Nephron progenitor cell (in vitro differentiated cells): Measurements from ENCODE around the gene SLBP.

Experiments
- DNase-seq: peaks from one replicate; pipeline ENCODE4 v3.0.0; 2021
- H3K27ac Mint-ChIP-seq: 2 replicates; pipeline ENCODE4 v1.8.0; 2021; ENCODE audit warnings: mild to moderate bottlenecking, moderate library complexity, mixed read lengths
- H3K27me3 Mint-ChIP-seq: 2 replicates; pipeline ENCODE4 v1.8.0; 2021; ENCODE audit warnings: mild to moderate bottlenecking, low read depth, mixed read lengths; ENCODE audit not compliant: poor library complexity
- H3K36me3 Mint-ChIP-seq: 2 replicates; pipeline ENCODE4 v1.8.0; 2021; ENCODE audit warnings: low read depth, mixed read lengths
- H3K4me1 Mint-ChIP-seq: 2 replicates; pipeline ENCODE4 v1.8.0; 2021; ENCODE audit warnings: mixed read lengths
- H3K4me3 Mint-ChIP-seq: 2 replicates; pipeline ENCODE4 v1.8.0; 2021; ENCODE audit warnings: mild to moderate bottlenecking, moderate library complexity, mixed read lengths
- H3K9me3 Mint-ChIP-seq: 2 replicates; pipeline ENCODE4 v1.8.0; 2021; ENCODE audit warnings: mild to moderate bottlenecking, moderate library complexity, mixed read lengths
- TF ChIP-seq, protein P1 (sequence below): fragments of 200-600 bp; sonication (generic); IDR thresholded peaks from 2 replicates; pipeline ENCODE4 v1.5.0; 2021; ENCODE audit warnings: antibody characterized with exemption

Gene SLBP

DNA sequence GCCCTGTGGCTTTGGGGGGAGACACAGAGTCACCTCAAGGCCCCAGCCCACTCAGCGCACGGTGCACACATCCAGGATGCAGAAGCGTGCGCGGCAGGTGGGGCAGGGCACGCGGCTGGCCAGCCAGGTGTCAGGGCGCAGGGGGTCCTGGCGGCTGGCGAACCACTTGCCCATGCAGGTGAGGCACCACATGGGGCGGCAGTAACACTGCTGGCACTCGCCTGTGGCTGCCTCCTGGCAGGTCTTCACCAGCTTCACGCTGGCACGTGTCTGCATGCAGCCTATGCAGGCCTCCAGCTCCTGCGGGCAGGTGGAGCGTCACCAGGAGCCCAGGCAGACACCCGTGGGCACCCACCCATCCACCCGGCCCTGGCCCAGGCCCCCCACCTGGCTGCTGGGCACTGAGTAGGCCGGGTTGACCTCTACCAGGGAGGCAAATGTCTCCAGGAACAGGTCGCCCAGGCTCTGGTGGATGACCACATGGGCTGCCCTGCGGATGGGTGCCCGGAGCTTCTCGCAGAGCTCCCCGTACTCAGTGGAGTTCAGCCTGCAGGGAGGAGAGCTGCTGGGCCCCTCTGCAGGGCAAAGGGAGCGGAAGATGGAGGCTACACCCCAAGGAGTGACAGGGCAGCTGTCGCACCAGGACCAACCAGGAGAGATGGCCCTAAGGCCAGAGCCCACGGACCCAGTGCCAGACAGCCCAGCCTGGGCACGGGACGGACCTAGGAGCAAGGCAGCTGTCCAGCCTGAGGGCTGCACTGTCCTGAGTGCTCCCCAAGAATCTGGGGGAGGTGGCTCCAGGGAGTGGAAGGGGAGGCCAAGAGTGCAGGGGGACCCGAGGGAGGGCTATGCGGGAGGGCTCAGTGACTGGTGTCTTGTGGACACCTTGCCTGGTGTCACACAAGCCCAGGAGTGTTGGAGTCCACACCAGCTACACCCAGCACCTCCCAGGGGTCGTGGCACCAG, 5.3 kb upstream of the SLBP start:
- Mint-ChIP-seq H3K4me3 (no peak overlapping the region), H3K9me3 (no peaks in the 10 kb centered on the region), H3K27me3 (no peaks in the 10 kb centered on the region), H3K27ac (no peak overlapping the region), H3K36me3 (no peaks in the 10 kb centered on the region), H3K4me1 (peaks cover 52% of the 10 kb centered on the region)
- DNase-seq, result no peak
- TF ChIP-seq, protein P1, sequence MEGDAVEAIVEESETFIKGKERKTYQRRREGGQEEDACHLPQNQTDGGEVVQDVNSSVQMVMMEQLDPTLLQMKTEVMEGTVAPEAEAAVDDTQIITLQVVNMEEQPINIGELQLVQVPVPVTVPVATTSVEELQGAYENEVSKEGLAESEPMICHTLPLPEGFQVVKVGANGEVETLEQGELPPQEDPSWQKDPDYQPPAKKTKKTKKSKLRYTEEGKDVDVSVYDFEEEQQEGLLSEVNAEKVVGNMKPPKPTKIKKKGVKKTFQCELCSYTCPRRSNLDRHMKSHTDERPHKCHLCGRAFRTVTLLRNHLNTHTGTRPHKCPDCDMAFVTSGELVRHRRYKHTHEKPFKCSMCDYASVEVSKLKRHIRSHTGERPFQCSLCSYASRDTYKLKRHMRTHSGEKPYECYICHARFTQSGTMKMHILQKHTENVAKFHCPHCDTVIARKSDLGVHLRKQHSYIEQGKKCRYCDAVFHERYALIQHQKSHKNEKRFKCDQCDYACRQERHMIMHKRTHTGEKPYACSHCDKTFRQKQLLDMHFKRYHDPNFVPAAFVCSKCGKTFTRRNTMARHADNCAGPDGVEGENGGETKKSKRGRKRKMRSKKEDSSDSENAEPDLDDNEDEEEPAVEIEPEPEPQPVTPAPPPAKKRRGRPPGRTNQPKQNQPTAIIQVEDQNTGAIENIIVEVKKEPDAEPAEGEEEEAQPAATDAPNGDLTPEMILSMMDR, result no peak

DNA sequence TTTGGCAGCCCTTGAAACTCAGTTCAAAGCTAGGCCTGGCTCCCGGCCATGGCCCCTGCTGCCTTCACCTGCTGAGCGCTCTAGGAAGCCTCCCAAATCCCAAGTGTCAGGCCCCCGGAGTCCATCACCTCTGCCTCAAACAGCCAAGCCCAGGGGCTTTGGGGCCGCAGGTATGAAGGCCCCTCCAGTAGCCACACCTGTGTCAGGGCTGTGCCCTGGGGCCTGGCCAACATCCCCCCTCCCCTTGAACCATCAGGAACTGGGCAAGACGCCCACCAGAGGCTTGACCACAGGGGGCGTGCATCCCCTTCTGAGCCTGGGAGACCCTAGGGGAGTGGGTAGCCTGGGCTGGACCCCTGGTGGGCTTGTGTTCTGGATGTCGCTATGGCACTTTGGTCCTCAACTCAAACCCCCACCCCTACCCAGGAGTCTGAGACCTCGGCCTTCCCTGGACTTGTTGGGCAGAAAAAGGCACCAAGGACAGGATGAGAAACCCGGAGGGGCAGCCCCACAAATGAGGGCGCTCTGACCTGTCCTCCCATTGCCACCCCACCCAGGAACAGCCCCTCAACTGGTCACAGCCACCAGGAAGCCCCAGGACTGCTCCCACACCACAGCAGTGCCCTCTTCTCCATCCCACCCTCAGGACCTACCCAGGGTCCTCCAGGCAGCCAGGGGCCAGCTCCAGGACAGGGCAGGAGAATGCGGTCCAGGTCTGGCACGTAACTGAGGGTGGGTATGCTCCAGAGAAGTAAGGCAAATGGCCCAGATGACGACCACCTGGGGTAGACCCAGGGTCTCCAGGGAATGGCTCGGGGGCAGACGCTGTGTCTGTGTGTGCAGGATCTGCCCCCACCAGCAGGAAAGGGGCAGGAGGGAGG, 4.2 kb upstream of the SLBP start:
- Mint-ChIP-seq H3K36me3 (no peaks in the 10 kb centered on the region), H3K4me3 (no peak overlapping the region), H3K9me3 (no peaks in the 10 kb centered on the region), H3K27ac (no peak overlapping the region), H3K4me1 (peaks cover 49% of the 10 kb centered on the region), H3K27me3 (no peaks in the 10 kb centered on the region)
- TF ChIP-seq, protein P1, result no peak
- no peak for DNase-seq

DNA sequence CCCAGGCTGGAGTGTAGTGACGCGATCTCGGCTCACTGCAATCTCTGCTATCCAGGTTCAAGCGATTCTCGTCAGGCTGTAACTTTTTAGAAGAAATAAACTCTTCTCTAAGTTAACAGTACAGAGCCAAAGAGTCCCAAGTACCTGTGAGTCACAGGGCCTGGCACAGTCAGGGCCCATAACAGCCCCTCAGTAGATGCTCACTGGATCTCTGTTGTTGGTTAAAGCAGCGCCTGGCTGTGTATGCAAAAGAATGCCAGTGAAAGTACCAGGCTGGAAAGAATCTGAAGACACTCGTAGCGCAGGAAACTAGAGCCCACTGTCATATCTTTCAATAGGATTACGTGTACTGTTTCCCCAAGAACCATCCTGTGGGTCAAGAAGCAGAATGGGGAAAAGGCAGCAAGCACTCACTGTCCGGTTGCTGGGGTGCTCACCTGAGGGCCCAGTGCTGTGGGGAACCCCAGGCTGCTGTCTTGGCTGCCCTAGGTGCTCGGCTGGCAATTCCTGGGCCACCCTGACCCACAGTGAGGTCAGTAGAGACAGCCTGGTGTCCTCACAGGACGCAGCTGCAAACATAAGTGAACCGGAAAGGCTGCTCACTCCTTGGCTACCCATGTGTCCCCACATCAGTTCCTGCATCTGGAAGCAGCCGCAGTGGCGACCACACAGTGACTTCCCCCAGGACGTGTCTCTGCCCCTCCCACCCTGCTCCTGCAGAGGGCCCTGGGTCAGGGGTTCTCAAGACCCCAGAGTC, 3.1 kb upstream of the SLBP start:
- no peaks in the 10 kb centered on the region for H3K9me3 Mint-ChIP-seq
- H3K27ac Mint-ChIP-seq, result no peak overlapping the region
- DNase-seq, result peak; percentile 27
- peaks cover 58% of the 10 kb centered on the region for H3K4me1 Mint-ChIP-seq
- H3K27me3 Mint-ChIP-seq, result no peaks in the 10 kb centered on the region
- TF ChIP-seq, protein P1, result no peak
- no peak overlapping the region for H3K4me3 Mint-ChIP-seq
- peaks cover 2% of the 10 kb centered on the region for H3K36me3 Mint-ChIP-seq

DNA sequence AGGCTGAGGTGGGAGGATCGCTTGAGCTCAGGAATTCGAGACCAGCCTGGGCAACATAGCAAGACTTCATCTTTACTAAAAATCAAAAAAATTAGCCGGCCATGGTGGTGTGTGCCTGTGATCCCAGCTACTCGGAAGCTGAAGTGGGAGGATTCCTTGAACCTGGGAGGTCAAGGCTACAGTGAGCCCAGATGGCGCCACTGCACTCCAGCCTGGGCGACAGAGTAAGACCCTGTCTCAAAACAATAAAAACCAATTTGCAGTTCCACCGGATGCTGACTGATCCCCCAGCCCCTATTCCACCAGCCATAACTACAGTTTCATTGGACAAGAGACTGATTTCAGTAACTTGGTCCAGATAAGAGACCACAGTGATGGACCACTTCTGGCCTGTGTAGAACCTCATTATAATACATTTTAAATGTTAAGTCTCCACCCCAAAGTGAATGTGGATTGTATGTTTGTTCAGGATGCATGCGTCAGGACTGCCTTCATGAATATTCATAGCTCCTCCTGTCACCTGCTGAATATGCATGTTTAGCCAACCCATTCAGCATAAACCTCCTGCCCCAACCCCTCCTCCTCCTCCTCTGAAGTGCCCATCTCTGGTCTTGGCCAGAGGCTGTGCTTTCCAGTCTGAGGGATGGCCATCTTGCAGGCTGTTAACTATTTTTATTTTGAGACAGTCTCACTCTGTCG, 2.3 kb upstream of the SLBP start:
- Mint-ChIP-seq H3K4me3 (no peak overlapping the region), H3K27me3 (no peaks in the 10 kb centered on the region), H3K36me3 (peaks cover 9% of the 10 kb centered on the region), H3K27ac (no peak overlapping the region), H3K9me3 (no peaks in the 10 kb centered on the region), H3K4me1 (peaks cover 58% of the 10 kb centered on the region)
- DNase-seq, result no peak
- TF ChIP-seq, protein P1, result no peak
